B cell (primary cell): Measurements from ENCODE around the gene ITGB3. TPM values are rescaled to one million over a fixed set of nuclear protein-coding genes. Genes with fewer than 3 reads are reported as not detected.

Source experiments
- ATAC-seq: fragments of 200-7000 bp; cut with Tn5 transposase; one replicate; pipeline ENCODE4 v1.10.0; 2021; ENCODE audit warnings: low read depth, mild to moderate bottlenecking, moderate number of reproducible peaks, moderate library complexity
- CTCF ChIA-PET: fragments of 350-600 bp; sonication (Branson Sonifier 250); formaldehyde crosslinking; loops from one replicate; lab custom pipeline; 2021; ENCODE audit warnings: antibody characterized with exemption, inconsistent platforms; lab: Charles Lee
- POLR2A ChIA-PET: fragments of 350-600 bp; sonication (Branson Sonifier 250); formaldehyde crosslinking; loops from one replicate; lab custom pipeline; 2021; ENCODE audit warnings: antibody characterized with exemption; lab: Charles Lee
- DNase-seq: peaks from one replicate; pipeline ENCODE4 v3.0.0; 2013
- H2AFZ ChIP-seq: 2 replicates; pipeline ENCODE4 v1.6.1; 2012; ENCODE audit warnings: mild to moderate bottlenecking, low read depth, low read length; ENCODE audit not compliant: insufficient read depth, poor library complexity, severe bottlenecking
- H3K27ac ChIP-seq, 2 donors: 1 replicate in 1 of 2; 2 replicates in 1 of 2; pipeline ENCODE4 v1.5.1; 2012 to 2013; ENCODE audit warnings: low read length in 2 of 2, mild to moderate bottlenecking in 2 of 2, moderate library complexity in 1 of 2
- H3K27me3 ChIP-seq, 4 experiments: fragments of 200-600 bp in 1 of 4; sonication (generic) in 1 of 4; replicated peaks in 1 of 4; 1 replicate in 2 of 4; 2 replicates in 2 of 4; pipeline versions ENCODE4 v1.6.1 to v1.7.0; 2013 to 2016; ENCODE audit warnings: low read length in 3 of 4, mild to moderate bottlenecking in 2 of 4, mixed read lengths in 1 of 4, moderate library complexity in 1 of 4; ENCODE audit not compliant: insufficient read depth in 4 of 4, control insufficient read depth in 3 of 4; ENCODE audit errors: control extremely low read depth in 1 of 4
- H3K36me3 ChIP-seq, 2 experiments: replicated peaks in 1 of 2; 1 replicate in 1 of 2; 2 replicates in 1 of 2; pipeline versions ENCODE4 v1.6.1 to v1.7.1; 2013; ENCODE audit warnings: low read length in 1 of 2; ENCODE audit not compliant: insufficient read depth in 2 of 2, control insufficient read depth in 1 of 2; ENCODE audit errors: control extremely low read depth in 1 of 2, extremely low read depth in 1 of 2
- H3K4me1 ChIP-seq, 2 donors: fragments of 200-600 bp in 1 of 2; sonication (generic) in 1 of 2; 1 replicate in 1 of 2; 2 replicates in 1 of 2; pipeline versions ENCODE4 v1.5.1 to v1.6.1; 2013 to 2017; ENCODE audit warnings: low read length in 2 of 2; ENCODE audit not compliant: control insufficient read depth in 2 of 2, insufficient read depth in 2 of 2
- H3K4me2 ChIP-seq: replicated peaks from 2 replicates; pipeline ENCODE3; 2012; ENCODE audit warnings: mild to moderate bottlenecking, low read depth, low read length; ENCODE audit not compliant: poor library complexity, severe bottlenecking
- H3K4me3 ChIP-seq, 5 experiments: fragments of 200-600 bp in 1 of 5; sonication (generic) in 1 of 5; 1 replicate in 3 of 5; 2 replicates in 2 of 5; pipeline versions ENCODE4 v1.5.1 to v1.7.0; 2011 to 2016; ENCODE audit warnings: low read length in 4 of 5, mild to moderate bottlenecking in 4 of 5, low read depth in 2 of 5, control low read depth in 1 of 5, moderate library complexity in 1 of 5; ENCODE audit not compliant: insufficient read depth in 1 of 5; ENCODE audit errors: control extremely low read depth in 1 of 5, extremely low read depth in 1 of 5
- H3K79me2 ChIP-seq: fragments of 200-600 bp; sonication (generic); one replicate; pipeline ENCODE4 v1.6.0; 2016; ENCODE audit warnings: low read length; ENCODE audit not compliant: control insufficient read depth, insufficient read depth
- H3K9ac ChIP-seq: fragments of 200-600 bp; sonication (generic); 2 replicates; pipeline ENCODE4 v1.6.1; 2017; ENCODE audit warnings: mild to moderate bottlenecking, low read length, moderate library complexity
- H3K9me3 ChIP-seq, 3 donors: one replicate each; pipeline versions ENCODE4 v1.6.1 to v1.7.1; 2013; ENCODE audit warnings: low read length in 2 of 3; ENCODE audit not compliant: control insufficient read depth in 2 of 3, insufficient read depth in 1 of 3; ENCODE audit errors: control extremely low read depth in 1 of 3
- H4K20me1 ChIP-seq: 2 replicates; pipeline ENCODE4 v1.6.0; 2012; ENCODE audit warnings: mild to moderate bottlenecking, low read length; ENCODE audit not compliant: insufficient read depth, control insufficient read depth, poor library complexity, severe bottlenecking
- H3K27ac Mint-ChIP-seq: one replicate; pipeline ENCODE4 v1.8.0; 2021; ENCODE audit warnings: mixed read lengths
- H3K27me3 Mint-ChIP-seq: one replicate; pipeline ENCODE4 v1.8.0; 2021; ENCODE audit warnings: mixed read lengths
- H3K4me1 Mint-ChIP-seq: one replicate; pipeline ENCODE4 v1.8.0; 2021; ENCODE audit warnings: mixed read lengths
- H3K4me3 Mint-ChIP-seq: one replicate; pipeline ENCODE4 v1.8.0; 2021; ENCODE audit warnings: mixed read lengths
- H3K9me3 Mint-ChIP-seq: one replicate; pipeline ENCODE4 v1.8.0; 2022; ENCODE audit warnings: mixed read lengths; ENCODE audit not compliant: insufficient read depth
- EZH2 ChIP-seq: IDR thresholded peaks from 2 replicates; pipeline ENCODE4 v1.6.1; 2012; ENCODE audit warnings: borderline replicate concordance, low read depth, mild to moderate bottlenecking, moderate library complexity, low read length; ENCODE audit not compliant: insufficient read depth, poor library complexity, severe bottlenecking
- WGBS: methylation state at CpG from one replicate; pipeline ENCODE4 v1.1.5; 2013; ENCODE audit warnings: missing lambda C conversion rate; ENCODE audit not compliant: insufficient coverage; 5-methylcytosine and 5-hydroxymethylcytosine counted together
- intact Hi-C: fragments of 100-400 bp; cut with micrococcal nuclease; formaldehyde crosslinking; loops from one replicate; pipeline ENCODE4 v1.10.0; 2022
- polyA plus RNA-seq: library from polyadenylated mRNA; depleted of rRNA; stranded (reverse); fragments of >200 nt; gene quantifications from 2 replicates; pipeline ENCODE4 v1.2.3, GENCODE V29; 2012
- total RNA-seq, 2 donors: library from RNA; stranded (reverse); fragments of 120-200 nt in 1 of 2; gene quantifications; 1 replicate in 1 of 2; 2 replicates in 1 of 2; pipeline versions ENCODE4 v1.2.3 to v1.2.4, GENCODE V29; 2013 to 2022
- TF ChIP-seq, protein P1 (sequence below): fragments of 200-600 bp; IDR thresholded peaks from one replicate; pipeline ENCODE4 v1.8.0; 2022; ENCODE audit warnings: antibody characterized with exemption, mild to moderate bottlenecking

ITGB3 gene
- total and polyA plus RNA-seq, 2 donors (not counting 1 experiment from before 2014, with no cell fraction given) = 0.07 to 11.4 TPM

DNA sequence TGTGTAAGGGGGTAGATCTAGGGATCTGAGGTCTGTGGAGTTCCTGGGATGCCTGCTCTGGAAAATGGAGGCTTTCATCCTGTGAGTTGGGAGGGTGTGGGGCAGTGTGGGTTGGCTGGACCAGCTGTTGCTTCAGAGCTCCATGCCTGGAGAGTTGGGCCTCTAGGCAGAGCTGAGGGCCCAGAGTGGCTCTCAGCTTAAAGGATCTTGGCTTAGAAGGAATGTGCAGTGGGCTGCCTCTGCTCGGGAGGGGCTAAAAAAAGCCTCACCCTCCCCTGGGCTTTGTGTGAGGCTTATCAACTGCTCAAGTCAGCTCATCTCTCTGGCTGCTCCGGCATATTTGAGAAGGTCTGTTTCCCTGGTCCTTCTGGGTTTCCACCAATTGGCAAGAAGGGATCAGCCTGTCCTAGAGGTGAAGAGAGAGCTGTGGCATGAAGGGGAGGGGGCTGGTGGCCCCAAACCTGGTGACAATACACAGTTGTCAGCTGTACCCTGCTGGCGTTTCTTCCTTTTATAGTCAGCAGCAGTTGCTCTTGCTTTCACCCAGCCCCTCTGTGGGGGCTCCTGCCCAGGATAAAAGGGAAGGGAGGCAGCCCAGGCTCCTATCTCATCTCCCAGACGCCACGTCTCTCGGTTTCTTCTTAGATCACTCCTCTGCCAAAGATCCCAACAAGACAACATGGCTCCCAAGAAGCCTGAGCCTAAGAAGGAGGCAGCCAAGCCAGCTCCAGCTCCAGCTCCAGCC lies 44.7 kb upstream of the ITGB3 start, which contains the start of gene MYL4:
MYL4 (plus strand) TSS at position 605 of the 745 bp plus-strand sequence; CDS start at position 680, 75 bp downstream.
- ChIA-PET CTCF (interaction anchor here (1.0 to 6.3 kb wide), 3 partner anchors 12 to 21 kb away, joined by 3 to 23 read pairs (median 6); no protein-coding TSS in a partner anchor), POLR2A (interaction anchor here (0.6 to 0.7 kb wide), 2 partner anchors 9 kb away, joined by 3 to 6 read pairs; no protein-coding TSS in a partner anchor)
- intact Hi-C loops = no loop called here
- Mint-ChIP-seq H3K4me3 (peak within 1 kb of the TSS; percentile 24), H3K27me3 (no peaks in the 10 kb centered on the region), H3K9me3 (no peaks in the 10 kb centered on the region), H3K27ac (peak within 1 kb of the TSS; percentile 99), H3K4me1 (peaks cover 65% of the 10 kb centered on the region)
- no peak for ATAC-seq
- Histone ChIP-seq H3K4me3 (no peak within 1 kb of the TSS), H3K4me1 (peaks cover 53 to 56% of the 10 kb centered on the region in 2 donors), H2AFZ (peak within 1 kb of the TSS; percentile 35), H3K27me3 (no peaks in the 10 kb centered on the region), H3K27ac (no peak within 1 kb of the TSS), H3K79me2 (no peaks in the 10 kb centered on the region), H4K20me1 (no peaks in the 10 kb centered on the region), H3K4me2 (peak within 1 kb of the TSS; percentile 21), H3K9me3 (no peaks in the 10 kb centered on the region), H3K9ac (no peak within 1 kb of the TSS), H3K36me3 (no peaks in the 10 kb centered on the region)
- no peak for TF ChIP-seq EZH2
- TF ChIP-seq, protein P1, sequence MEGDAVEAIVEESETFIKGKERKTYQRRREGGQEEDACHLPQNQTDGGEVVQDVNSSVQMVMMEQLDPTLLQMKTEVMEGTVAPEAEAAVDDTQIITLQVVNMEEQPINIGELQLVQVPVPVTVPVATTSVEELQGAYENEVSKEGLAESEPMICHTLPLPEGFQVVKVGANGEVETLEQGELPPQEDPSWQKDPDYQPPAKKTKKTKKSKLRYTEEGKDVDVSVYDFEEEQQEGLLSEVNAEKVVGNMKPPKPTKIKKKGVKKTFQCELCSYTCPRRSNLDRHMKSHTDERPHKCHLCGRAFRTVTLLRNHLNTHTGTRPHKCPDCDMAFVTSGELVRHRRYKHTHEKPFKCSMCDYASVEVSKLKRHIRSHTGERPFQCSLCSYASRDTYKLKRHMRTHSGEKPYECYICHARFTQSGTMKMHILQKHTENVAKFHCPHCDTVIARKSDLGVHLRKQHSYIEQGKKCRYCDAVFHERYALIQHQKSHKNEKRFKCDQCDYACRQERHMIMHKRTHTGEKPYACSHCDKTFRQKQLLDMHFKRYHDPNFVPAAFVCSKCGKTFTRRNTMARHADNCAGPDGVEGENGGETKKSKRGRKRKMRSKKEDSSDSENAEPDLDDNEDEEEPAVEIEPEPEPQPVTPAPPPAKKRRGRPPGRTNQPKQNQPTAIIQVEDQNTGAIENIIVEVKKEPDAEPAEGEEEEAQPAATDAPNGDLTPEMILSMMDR = no peak
- WGBS = 26% methylated on average over 3 of the region's 6 CpGs
- no peak for DNase-seq

DNA sequence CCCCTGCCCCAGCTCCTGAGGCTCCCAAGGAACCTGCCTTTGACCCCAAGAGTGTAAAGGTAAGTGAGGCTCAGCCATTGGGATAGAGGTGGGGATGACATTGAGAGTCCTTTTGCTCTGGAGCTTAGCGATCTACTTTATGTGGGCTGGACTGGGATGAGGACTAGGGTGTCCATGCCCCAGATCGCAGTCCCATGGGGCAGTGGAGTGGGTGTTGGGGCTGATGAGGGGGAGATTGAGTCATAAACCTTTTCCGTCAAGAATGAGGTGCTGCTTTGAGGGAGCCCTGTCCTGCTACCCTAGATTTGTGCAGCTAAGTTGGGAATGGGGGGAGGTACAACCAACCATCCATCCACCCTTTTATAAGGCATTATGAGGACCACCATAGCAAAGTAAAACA lies 44.1 kb upstream of the ITGB3 start:
- 97% methylated on average over 2 of the region's 3 CpGs for WGBS
- no peak overlapping the region for H3K4me3 Mint-ChIP-seq
- Histone ChIP-seq H3K4me2 (peak overlapping the region; percentile 21), H3K4me3 (no peak overlapping the region), H3K27me3 (no peaks in the 10 kb centered on the region), H4K20me1 (no peaks in the 10 kb centered on the region), H2AFZ (no peak overlapping the region), H3K79me2 (no peaks in the 10 kb centered on the region), H3K9me3 (no peaks in the 10 kb centered on the region), H3K9ac (no peak overlapping the region), H3K27ac (no peak overlapping the region), H3K4me1 (peaks cover 48 to 50% of the 10 kb centered on the region in 2 donors), H3K36me3 (no peaks in the 10 kb centered on the region)
- H3K4me1 Mint-ChIP-seq = peaks cover 59% of the 10 kb centered on the region
- no peaks in the 10 kb centered on the region for H3K27me3 Mint-ChIP-seq
- TF ChIP-seq EZH2 = no peak
- TF ChIP-seq, protein P1 = no peak
- no peaks in the 10 kb centered on the region for H3K9me3 Mint-ChIP-seq
- no peak overlapping the region for H3K27ac Mint-ChIP-seq
- ATAC-seq (no peak), DNase-seq (no peak)
- POLR2A ChIA-PET = interaction anchor here (0.6 kb wide), 1 partner anchor 8 kb away, joined by 3 read pairs; no protein-coding TSS in a partner anchor
- CTCF ChIA-PET = interaction anchor here (1.0 to 6.3 kb wide), 3 partner anchors 11 to 20 kb away, joined by 3 to 23 read pairs (median 6); no protein-coding TSS in a partner anchor
- intact Hi-C loops = no loop called here
